IPS-NIHi11 (cell line): ENCODE measurements around the gene UBA6.
"Not testable (repeated sequence)": the region's sequence is repeated elsewhere in the genome, so short reads cannot be mapped to it uniquely, and the experiment has no call there.

Source experiments
- DNase-seq: peaks from one replicate; pipeline ENCODE4 v3.0.0; 2012; ENCODE audit warnings: mixed read lengths, low spot score

The UBA6 gene

GRCh38 chr4:67700738-67701516 is at the start of gene UBA6:
UBA6 (minus strand) TSS chr4:67701155; CDS start chr4:67701119, 36 bp downstream.
- peak; percentile 97 for DNase-seq

- DNase-seq: no peak
Measured at GRCh38 chr4:67750691-67751090, 49.7 kb upstream of the UBA6 start.

GRCh38 chr4:67749286-67749685 is 48.3 kb upstream of the UBA6 start:
- DNase-seq: no peak

GRCh38 chr4:67746797-67747495 is 46.0 kb upstream of the UBA6 start:
- DNase-seq: peak; percentile 21

- DNase-seq: no peak
Measured at GRCh38 chr4:67744561-67745283, 43.8 kb upstream of the UBA6 start.

GRCh38 chr4:67743194-67743593 is 42.2 kb upstream of the UBA6 start:
- no peak for DNase-seq

GRCh38 chr4:67736262-67736661 is 35.3 kb upstream of the UBA6 start:
- DNase-seq: no peak

GRCh38 chr4:67735325-67735724 is 34.4 kb upstream of the UBA6 start:
- no peak for DNase-seq

GRCh38 chr4:67730511-67730910 is 29.6 kb upstream of the UBA6 start:
- not testable (repeated sequence) for DNase-seq

GRCh38 chr4:67727124-67727850 is 26.3 kb upstream of the UBA6 start:
- no peak for DNase-seq

GRCh38 chr4:67725981-67726380 is 25.0 kb upstream of the UBA6 start:
- no peak for DNase-seq

GRCh38 chr4:67725132-67725531 is 24.2 kb upstream of the UBA6 start:
- DNase-seq: no peak

GRCh38 chr4:67723949-67724348 is 23.0 kb upstream of the UBA6 start:
- peak; percentile 51 for DNase-seq

- DNase-seq: no peak
Measured at GRCh38 chr4:67723341-67723740, 22.4 kb upstream of the UBA6 start.

GRCh38 chr4:67721770-67722597 is 21.0 kb upstream of the UBA6 start:
- no peak for DNase-seq

GRCh38 chr4:67721315-67721769 is 20.4 kb upstream of the UBA6 start:
- no peak for DNase-seq

- no peak for DNase-seq
Measured at GRCh38 chr4:67719953-67720617, 19.1 kb upstream of the UBA6 start.

- no peak for DNase-seq
Measured at GRCh38 chr4:67718848-67719247, 17.9 kb upstream of the UBA6 start.

- DNase-seq: no peak
Measured at GRCh38 chr4:67717586-67717985, 16.6 kb upstream of the UBA6 start.

- no peak for DNase-seq
Measured at GRCh38 chr4:67714955-67715354, 14.0 kb upstream of the UBA6 start.

- no peak for DNase-seq
Measured at GRCh38 chr4:67714248-67714583, 13.3 kb upstream of the UBA6 start.
